Keratinocyte (primary cell): ENCODE data around the gene OSCAR. TPM values are rescaled to one million over a fixed set of nuclear protein-coding genes. Genes with fewer than 3 reads are reported as not detected.
"Not testable (repeated sequence)": the region's sequence is repeated elsewhere in the genome, so short reads cannot be mapped to it uniquely, and the experiment has no call there.

Source experiments
- DNase-seq: peaks from one replicate; pipeline ENCODE4 v3.0.0-alpha.2; 2011; ENCODE audit warnings: low read depth, missing footprints, low spot score
- FAIRE-seq: peaks from 2 replicates; lab custom pipeline; 2011; peaks lifted over from hg19 to GRCh38; lab: Jason Lieb, UNC
- H2AFZ ChIP-seq: 2 replicates; pipeline ENCODE4 v1.6.0; 2012; ENCODE audit warnings: low read length, control low read depth, inconsistent platforms; ENCODE audit not compliant: control insufficient read depth
- H3K27ac ChIP-seq: 2 replicates; pipeline ENCODE4 v1.5.1; 2011; ENCODE audit warnings: low read length; ENCODE audit not compliant: control insufficient read depth, insufficient read depth
- H3K27me3 ChIP-seq: 3 replicates; pipeline ENCODE4 v1.6.0; 2011; ENCODE audit warnings: low read length; ENCODE audit not compliant: control insufficient read depth, insufficient read depth; ENCODE audit errors: extremely low read depth
- H3K36me3 ChIP-seq, 2 experiments: 2 replicates in 1 of 2; 3 replicates in 1 of 2; pipeline ENCODE4 v1.5.1; 2011; ENCODE audit warnings: low read length in 2 of 2, mild to moderate bottlenecking in 1 of 2; ENCODE audit not compliant: control insufficient read depth in 2 of 2, insufficient read depth in 2 of 2; ENCODE audit errors: extremely low read depth in 1 of 2
- H3K4me1 ChIP-seq: 3 replicates; pipeline ENCODE4 v1.5.1; 2011; ENCODE audit warnings: low read length; ENCODE audit not compliant: control insufficient read depth, insufficient read depth; ENCODE audit errors: extremely low read depth
- H3K4me2 ChIP-seq: 3 replicates; pipeline ENCODE4 v1.6.0; 2011; ENCODE audit warnings: low read depth, low read length; ENCODE audit not compliant: control insufficient read depth, insufficient read depth; ENCODE audit errors: extremely low read depth
- H3K4me3 ChIP-seq, 3 experiments: fragments of 200-600 bp in 1 of 3; sonication (generic) in 1 of 3; 2 replicates in 2 of 3; 3 replicates in 1 of 3; pipeline ENCODE4 v1.5.1; 2011 to 2016; ENCODE audit warnings: low read length in 3 of 3, mild to moderate bottlenecking in 3 of 3, control low read depth in 2 of 3, inconsistent platforms in 1 of 3, low read depth in 1 of 3, mixed read lengths in 1 of 3, mixed run types in 1 of 3, moderate library complexity in 1 of 3; ENCODE audit not compliant: control insufficient read depth in 2 of 3, insufficient read depth in 2 of 3; ENCODE audit errors: extremely low read depth in 1 of 3
- H3K79me2 ChIP-seq: 2 replicates; pipeline ENCODE4 v1.6.0; 2012; ENCODE audit warnings: low read length; ENCODE audit not compliant: control insufficient read depth, insufficient read depth
- H3K9ac ChIP-seq: 3 replicates; pipeline ENCODE4 v1.6.0; 2011; ENCODE audit warnings: low read length; ENCODE audit not compliant: control insufficient read depth, insufficient read depth; ENCODE audit errors: extremely low read depth
- H3K9me1 ChIP-seq: 3 replicates; pipeline ENCODE4 v1.6.0; 2011; ENCODE audit warnings: low read length; ENCODE audit not compliant: control insufficient read depth, insufficient read depth; ENCODE audit errors: extremely low read depth
- H3K9me3 ChIP-seq: 2 replicates; pipeline ENCODE4 v1.5.1; 2012; ENCODE audit warnings: low read depth, low read length; ENCODE audit not compliant: control insufficient read depth
- H4K20me1 ChIP-seq: 3 replicates; pipeline ENCODE4 v1.6.0; 2011; ENCODE audit warnings: low read length; ENCODE audit not compliant: control insufficient read depth, insufficient read depth; ENCODE audit errors: extremely low read depth
- EZH2 ChIP-seq: IDR thresholded peaks from one replicate; pipeline ENCODE4 v1.6.1; 2012; ENCODE audit warnings: inconsistent platforms, mild to moderate bottlenecking, low read length, moderate library complexity
- dilution Hi-C: fragments of 300-500 bp; cut with MboI; formaldehyde crosslinking; loops from one replicate; pipeline ENCODE4 v1.7.0; 2020; ENCODE audit warnings: low sequenced_read_pairs; ENCODE audit not compliant: extremely low pct_ligation_motif_present
- polyA plus RNA-seq, 5 experiments: library from polyadenylated mRNA; depleted of rRNA in 3 of 5; stranded (reverse) in 3 of 5; stranded (forward) in 1 of 5; unstranded in 1 of 5; fragments of >200 nt; gene quantifications; 1 replicate in 1 of 5; 2 replicates in 3 of 5; 3 replicates in 1 of 5; pipeline versions ENCODE4 v1.2.1 to v1.2.3, GENCODE V29; 2011 to 2012; ENCODE audit warnings: missing spikeins in 2 of 5, low read depth in 1 of 5, low replicate concordance in 1 of 5
- TF ChIP-seq, protein P1 (sequence below), 3 experiments: IDR thresholded peaks in 1 of 3; conservative IDR thresholded peaks in 1 of 3; optimal IDR thresholded peaks in 1 of 3; 2 replicates in 2 of 3; 3 replicates in 1 of 3; pipeline versions ENCODE3 to v1.5.1; 2011; ENCODE audit warnings: low read length in 3 of 3, mild to moderate bottlenecking in 3 of 3, moderate library complexity in 2 of 3, control low read depth in 1 of 3, inconsistent platforms in 1 of 3; ENCODE audit not compliant: insufficient read depth in 2 of 3; ENCODE audit errors: extremely low read depth in 1 of 3

OSCAR gene
- polyA plus RNA-seq, 1 donor (not counting 4 experiments of a cell fraction or from before 2014, with no cell fraction given) = 0.14 TPM

DNA sequence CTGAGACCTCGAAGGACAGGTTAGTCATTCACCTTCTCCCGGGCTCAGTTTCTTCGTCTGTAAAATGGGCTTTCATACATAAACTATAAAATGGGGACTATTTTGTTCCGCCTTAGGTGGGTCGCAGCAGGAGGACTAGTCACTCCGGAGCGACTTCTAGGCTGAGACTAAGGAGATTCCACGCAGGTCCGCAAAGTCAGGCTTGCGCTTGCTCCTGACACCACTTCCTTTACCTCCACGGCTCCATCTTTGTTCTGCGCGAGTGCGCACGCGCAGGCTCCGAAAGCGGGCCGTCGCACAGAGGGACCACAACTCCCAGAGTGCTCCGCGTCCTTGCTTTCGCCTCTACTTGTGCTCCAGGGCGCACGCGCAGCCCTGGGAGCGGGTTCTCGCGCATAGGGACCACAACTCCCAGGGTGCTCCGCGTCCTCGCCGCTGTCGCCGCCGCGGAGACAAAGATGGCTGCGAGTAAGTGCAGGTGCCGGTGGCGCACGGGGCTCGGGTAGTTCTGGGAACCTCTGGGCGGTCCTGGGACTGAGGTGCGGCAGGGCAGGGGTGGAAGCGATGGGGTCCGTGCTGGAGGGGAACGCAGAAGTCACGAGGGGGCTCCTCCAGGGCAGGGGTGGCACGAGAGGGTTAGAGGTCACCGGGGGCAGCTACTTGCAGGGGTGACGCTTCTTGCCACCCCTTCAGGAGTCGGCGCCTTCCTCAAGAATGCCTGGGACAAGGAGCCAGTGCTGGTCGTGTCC is 2.0 kb upstream of the OSCAR start, which contains the start of gene NDUFA3:
TSS of gene NDUFA3 (plus strand) at position 435 of the 749 bp plus-strand sequence. CDS start at position 459, 24 bp downstream.
- Histone ChIP-seq H3K4me1 (peaks cover 4% of the 10 kb centered on the region), H3K27me3 (no peaks in the 10 kb centered on the region), H3K9ac (peak within 1 kb of the TSS; percentile 84), H2AFZ (peak within 1 kb of the TSS; percentile 93), H3K9me1 (no peaks in the 10 kb centered on the region), H3K4me3 (peak within 1 kb of the TSS; percentile 78 to 94 (median 93)), H4K20me1 (no peaks in the 10 kb centered on the region), H3K9me3 (no peaks in the 10 kb centered on the region), H3K79me2 (peaks cover 18% of the 10 kb centered on the region), H3K4me2 (peak within 1 kb of the TSS; percentile 87), H3K36me3 (peaks cover 3 to 5% of the 10 kb centered on the region in 2 experiments), H3K27ac (peak within 1 kb of the TSS; percentile 40)
- TF ChIP-seq, protein P1, sequence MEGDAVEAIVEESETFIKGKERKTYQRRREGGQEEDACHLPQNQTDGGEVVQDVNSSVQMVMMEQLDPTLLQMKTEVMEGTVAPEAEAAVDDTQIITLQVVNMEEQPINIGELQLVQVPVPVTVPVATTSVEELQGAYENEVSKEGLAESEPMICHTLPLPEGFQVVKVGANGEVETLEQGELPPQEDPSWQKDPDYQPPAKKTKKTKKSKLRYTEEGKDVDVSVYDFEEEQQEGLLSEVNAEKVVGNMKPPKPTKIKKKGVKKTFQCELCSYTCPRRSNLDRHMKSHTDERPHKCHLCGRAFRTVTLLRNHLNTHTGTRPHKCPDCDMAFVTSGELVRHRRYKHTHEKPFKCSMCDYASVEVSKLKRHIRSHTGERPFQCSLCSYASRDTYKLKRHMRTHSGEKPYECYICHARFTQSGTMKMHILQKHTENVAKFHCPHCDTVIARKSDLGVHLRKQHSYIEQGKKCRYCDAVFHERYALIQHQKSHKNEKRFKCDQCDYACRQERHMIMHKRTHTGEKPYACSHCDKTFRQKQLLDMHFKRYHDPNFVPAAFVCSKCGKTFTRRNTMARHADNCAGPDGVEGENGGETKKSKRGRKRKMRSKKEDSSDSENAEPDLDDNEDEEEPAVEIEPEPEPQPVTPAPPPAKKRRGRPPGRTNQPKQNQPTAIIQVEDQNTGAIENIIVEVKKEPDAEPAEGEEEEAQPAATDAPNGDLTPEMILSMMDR (optimal IDR thresholded peaks at IDR 0.05 in 1 of 3, IDR thresholded peaks at IDR 0.05 in 1 of 3, conservative IDR thresholded peaks at IDR 0.05 in 1 of 3; ENCODE audit: extremely low read depth in 1 of 3, insufficient read depth in 2 of 3, low read length in 3 of 3) = no peak
- TF ChIP-seq EZH2 = no peak
- peak; percentile 92 for DNase-seq
- dilution Hi-C loops = no loop called here
- peak; percentile 97 for FAIRE-seq

DNA sequence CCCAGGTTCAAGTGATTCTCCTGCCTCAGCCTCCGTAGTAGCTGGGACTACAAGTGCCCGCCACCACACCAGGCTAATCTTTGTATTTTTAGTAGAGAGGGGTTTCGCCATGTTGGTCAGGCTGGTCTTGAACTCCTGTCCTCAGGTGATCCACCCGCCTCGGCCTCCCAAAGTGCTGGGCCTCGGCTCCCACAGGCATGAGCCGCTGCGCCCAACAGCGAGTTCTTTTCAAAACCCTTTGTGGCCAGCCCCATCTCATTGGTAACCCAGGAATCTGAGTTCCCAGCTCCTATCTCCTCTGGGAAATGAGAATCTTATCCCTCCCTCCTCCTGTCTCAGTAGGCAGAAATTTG is 724 bp downstream of the OSCAR start:
- H3K9ac ChIP-seq, H3K36me3 ChIP-seq, H4K20me1 ChIP-seq, dilution Hi-C loops, H2AFZ ChIP-seq, H3K9me1 ChIP-seq, FAIRE-seq, H3K4me2 ChIP-seq, H3K27me3 ChIP-seq, DNase-seq, H3K27ac ChIP-seq, H3K9me3 ChIP-seq, H3K4me3 ChIP-seq: not testable (repeated sequence)
- Histone ChIP-seq H3K79me2 (peaks cover 18% of the 10 kb centered on the region), H3K4me1 (peaks cover 12% of the 10 kb centered on the region)
